Measurements from ENCODE around the gene POP5. TPM values are rescaled to one million over a fixed set of nuclear protein-coding genes. Genes with fewer than 3 reads are reported as not detected.

The POP5 gene
- total RNA-seq, 1 experiment from 2014 or later: 40.4 TPM

DNA sequence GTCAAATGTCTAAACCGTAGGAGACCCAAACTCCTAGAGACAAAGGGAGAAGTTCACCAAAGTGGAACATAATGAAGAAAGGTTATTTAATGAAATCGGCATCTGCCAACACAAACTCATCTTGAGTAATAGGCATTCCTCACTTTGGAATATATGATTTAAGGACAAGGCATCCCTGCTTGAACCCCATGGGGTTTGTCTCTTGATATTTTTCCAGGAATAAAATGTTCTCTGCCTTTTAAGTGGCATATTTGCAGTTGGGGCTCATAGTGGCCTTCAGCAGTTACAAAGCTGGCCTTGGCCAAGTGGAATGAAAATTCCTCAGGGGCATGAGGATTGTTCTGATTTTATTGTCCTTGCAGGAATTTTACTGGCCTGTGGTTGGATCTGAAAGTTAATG lies 7.1 kb downstream of the POP5 start:
- H3K27me3 ChIP-seq: no peaks in the 10 kb centered on the region
- no peaks in the 10 kb centered on the region for H3K9me3 ChIP-seq (replicated peaks)
- no peak overlapping the region for H3K4me3 ChIP-seq
- H3K4me1 ChIP-seq: no peaks in the 10 kb centered on the region
- H3K36me3 ChIP-seq: peaks cover 60% of the 10 kb centered on the region
- DNase-seq: no peak
- H3K27ac ChIP-seq: no peak overlapping the region

DNA sequence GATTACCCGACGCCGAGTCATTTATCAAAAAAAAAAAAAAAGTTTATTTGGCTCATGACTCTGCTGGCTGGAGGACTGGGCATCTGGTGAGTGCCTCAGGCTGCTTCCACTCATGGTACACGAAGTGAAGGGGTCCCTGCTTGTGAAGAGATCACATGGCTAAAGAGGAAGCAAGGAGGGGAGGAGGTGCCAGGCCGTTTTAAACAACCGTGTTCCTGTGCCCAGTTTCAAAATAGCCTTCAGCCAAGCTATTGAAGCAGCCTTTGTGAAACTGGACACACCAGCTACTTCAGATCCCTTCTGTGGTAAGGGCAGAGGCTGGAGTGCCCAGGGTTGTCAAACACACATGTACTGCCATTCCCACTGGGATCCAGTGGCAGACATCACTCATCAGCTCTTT lies 7.6 kb downstream of the POP5 start:
- Histone ChIP-seq H3K27ac (no peak overlapping the region), H3K36me3 (peaks cover 60% of the 10 kb centered on the region), H3K4me3 (no peak overlapping the region), H3K4me1 (no peaks in the 10 kb centered on the region), H3K9me3 (replicated peaks) (no peaks in the 10 kb centered on the region), H3K27me3 (no peaks in the 10 kb centered on the region)
- no peak for DNase-seq

DNA sequence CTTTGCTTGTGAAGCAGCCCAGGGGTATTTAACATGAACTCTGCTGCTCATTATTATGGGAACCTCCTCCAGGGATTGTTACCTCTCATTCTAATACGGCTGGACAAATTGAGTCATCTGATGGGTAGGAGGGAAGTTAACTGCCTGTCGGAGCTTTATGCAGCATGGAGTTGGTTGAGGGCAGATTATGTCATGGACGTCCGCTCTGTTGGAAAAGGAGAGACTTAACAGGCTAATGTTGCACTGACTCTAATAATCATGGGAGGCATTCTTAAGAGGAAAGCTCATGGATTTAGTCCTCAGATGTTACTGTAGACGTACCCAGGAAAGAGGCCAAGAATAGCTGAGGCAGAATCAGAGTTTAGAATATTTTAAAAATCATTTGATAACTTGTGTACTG lies 9.9 kb downstream of the POP5 start:
- no peak for DNase-seq
- Histone ChIP-seq H3K36me3 (peaks cover 56% of the 10 kb centered on the region), H3K27me3 (no peaks in the 10 kb centered on the region), H3K9me3 (replicated peaks) (no peaks in the 10 kb centered on the region), H3K27ac (no peak overlapping the region), H3K4me1 (no peaks in the 10 kb centered on the region), H3K4me3 (no peak overlapping the region)

DNA sequence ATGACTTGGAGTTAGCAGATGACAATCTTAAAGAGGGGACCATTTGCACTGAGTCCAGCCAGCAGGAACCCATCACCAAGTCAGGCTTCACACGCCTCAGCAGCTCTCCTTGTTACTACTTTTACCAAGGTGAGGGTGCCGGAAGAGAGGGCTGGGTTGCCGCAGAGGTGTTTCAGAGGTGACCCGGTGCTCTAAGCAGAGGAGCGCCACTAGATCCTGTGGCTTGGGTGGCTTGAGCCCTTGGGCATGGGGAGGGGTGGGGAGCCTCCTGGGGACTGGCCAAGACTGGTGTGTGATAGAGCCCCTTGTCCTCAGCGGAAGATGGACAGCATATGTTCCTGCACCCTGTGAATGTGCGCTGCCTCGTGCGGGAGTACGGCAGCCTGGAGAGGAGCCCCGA lies 17.7 kb downstream of the POP5 start:
- no peak for DNase-seq
- Histone ChIP-seq H3K27ac (no peak overlapping the region), H3K9me3 (replicated peaks) (no peaks in the 10 kb centered on the region), H3K27me3 (no peaks in the 10 kb centered on the region), H3K36me3 (peaks cover 70% of the 10 kb centered on the region), H3K4me3 (no peak overlapping the region), H3K4me1 (no peaks in the 10 kb centered on the region)

DNA sequence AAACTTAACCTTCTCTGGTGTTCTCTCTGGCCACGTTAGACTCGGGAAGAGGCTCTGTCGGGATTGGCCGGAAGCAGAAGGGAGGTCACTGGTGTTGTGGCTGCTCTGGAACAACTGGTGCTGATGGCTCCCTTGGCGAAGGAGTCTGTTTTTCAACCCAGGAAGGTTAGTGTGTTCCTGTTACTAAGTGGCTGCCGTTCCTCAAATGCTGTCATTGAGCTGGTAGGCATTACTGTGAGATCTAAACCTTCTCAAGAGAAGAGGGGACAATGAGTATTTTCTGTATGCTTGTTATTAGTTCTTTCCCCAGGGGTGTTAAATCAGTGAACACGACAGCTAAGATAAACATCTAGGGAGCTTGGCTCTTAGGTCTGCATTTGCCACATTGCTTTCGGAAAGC lies 18.3 kb downstream of the POP5 start:
- Histone ChIP-seq H3K27me3 (no peaks in the 10 kb centered on the region), H3K4me1 (no peaks in the 10 kb centered on the region), H3K4me3 (no peak overlapping the region), H3K27ac (no peak overlapping the region), H3K9me3 (replicated peaks) (no peaks in the 10 kb centered on the region), H3K36me3 (peaks cover 70% of the 10 kb centered on the region)
- no peak for DNase-seq

DNA sequence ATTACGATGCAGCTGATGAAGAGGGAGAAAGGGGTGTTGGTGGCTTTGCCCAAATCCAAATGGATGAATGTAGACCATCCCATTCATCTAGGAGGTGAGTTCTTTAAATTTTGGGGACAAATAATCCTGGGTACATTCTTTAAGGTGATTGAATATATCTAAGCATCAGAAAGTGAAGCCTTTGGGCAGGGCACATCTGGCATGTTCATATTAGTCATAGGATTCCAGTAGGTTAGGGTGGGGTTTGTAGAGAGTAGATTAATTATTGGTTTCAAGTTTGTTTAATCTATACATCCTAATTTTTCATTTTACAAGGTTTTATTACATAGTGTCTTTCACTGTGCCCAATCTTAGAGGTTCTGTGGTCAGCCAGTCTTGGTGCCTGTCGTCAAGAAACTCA lies 23.6 kb downstream of the POP5 start:
- Histone ChIP-seq H3K9me3 (replicated peaks) (no peaks in the 10 kb centered on the region), H3K36me3 (peaks cover 59% of the 10 kb centered on the region), H3K4me3 (no peak overlapping the region), H3K27me3 (no peaks in the 10 kb centered on the region), H3K4me1 (no peaks in the 10 kb centered on the region), H3K27ac (no peak overlapping the region)
- no peak for DNase-seq

DNA sequence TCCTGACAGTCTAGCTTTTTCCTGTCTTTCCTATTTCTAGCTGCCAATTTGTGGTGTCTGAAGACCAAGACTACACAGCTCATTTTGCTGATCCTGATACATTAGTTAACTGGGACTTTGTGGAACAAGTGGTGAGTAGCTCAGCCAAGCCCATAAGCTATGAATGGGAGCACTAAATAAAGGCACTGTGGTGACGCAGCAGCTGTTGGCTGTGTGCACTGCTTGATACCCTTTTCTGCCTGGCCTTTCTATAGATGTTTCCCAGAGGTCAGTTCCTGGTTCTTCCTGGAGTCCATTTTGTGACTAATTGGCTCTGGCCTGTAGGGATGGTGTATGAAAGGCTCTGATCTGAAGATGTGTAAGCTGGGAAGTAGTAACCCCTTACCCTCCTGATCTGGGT lies 26.5 kb downstream of the POP5 start:
- Histone ChIP-seq H3K36me3 (peaks cover 48% of the 10 kb centered on the region), H3K9me3 (replicated peaks) (no peaks in the 10 kb centered on the region), H3K27ac (no peak overlapping the region), H3K4me1 (no peaks in the 10 kb centered on the region), H3K27me3 (no peaks in the 10 kb centered on the region), H3K4me3 (no peak overlapping the region)
- no peak for DNase-seq

DNA sequence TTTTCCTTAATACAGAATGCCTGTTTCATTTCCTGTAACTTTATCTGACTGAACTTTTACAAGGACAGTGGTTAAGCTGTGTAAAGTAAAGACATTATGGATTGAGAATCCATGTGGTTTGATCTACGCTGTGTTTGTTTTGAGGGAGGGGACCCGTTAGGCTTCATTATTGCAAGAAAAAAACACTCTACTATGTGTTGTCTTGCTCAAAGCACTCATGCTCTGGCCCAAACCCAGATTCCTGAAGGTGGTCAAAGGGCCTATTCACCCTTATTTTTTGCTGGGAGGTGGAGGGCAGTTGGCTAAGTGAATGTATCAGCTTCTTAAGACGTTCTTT lies 35.2 kb downstream of the POP5 start:
- Histone ChIP-seq H3K4me3 (no peak overlapping the region), H3K9me3 (replicated peaks) (no peaks in the 10 kb centered on the region), H3K27me3 (no peaks in the 10 kb centered on the region), H3K36me3 (peaks cover 44% of the 10 kb centered on the region), H3K4me1 (no peaks in the 10 kb centered on the region), H3K27ac (no peak overlapping the region)
- DNase-seq: no peak

DNA sequence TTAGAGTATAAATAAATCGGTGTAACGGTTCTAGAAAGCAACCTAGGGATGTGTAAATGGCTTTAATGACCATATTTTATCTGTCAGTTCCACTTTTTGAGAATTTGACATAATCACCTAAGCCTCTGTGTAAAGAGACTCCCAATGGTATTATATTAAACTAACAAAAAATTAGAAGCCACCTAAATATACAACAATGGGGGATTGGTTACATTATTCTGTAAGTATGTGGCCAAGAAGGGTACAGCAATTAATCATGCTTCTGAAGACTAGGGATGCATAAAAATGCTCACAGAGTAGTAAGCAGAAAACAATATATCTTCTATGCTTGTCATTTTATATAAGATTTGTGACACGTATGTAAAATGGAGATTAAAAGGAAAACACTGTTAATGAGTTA lies 36.5 kb downstream of the POP5 start:
- Histone ChIP-seq H3K27me3 (no peaks in the 10 kb centered on the region), H3K9me3 (replicated peaks) (no peaks in the 10 kb centered on the region), H3K4me1 (no peaks in the 10 kb centered on the region), H3K36me3 (peaks cover 44% of the 10 kb centered on the region), H3K27ac (no peak overlapping the region), H3K4me3 (no peak overlapping the region)
- DNase-seq: no peak

DNA sequence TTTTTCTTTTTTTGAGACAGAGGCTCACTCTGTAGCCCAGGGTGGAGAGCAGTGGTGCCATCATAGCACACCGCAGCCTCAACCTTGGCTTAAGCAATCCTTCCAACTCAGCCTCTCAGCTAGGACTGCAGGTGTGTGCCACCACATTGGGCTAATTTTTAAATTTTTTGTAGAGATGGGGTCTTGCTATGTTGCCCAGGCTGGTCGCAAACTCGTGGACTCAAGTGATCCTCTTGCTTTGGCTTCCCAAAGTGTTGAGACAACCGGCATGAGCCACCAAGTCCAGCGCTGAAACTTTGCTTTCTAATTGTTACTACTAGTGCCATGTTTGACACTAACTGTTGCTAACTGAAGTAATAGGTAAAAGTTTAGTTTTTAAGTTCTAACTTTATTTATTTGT lies 39.0 kb downstream of the POP5 start:
- H3K27me3 ChIP-seq: no peaks in the 10 kb centered on the region
- H3K9me3 ChIP-seq (replicated peaks): no peaks in the 10 kb centered on the region
- H3K4me1 ChIP-seq: peaks cover 7% of the 10 kb centered on the region
- H3K36me3 ChIP-seq: peaks cover 35% of the 10 kb centered on the region
- H3K4me3 ChIP-seq: no peak overlapping the region
- H3K27ac ChIP-seq: no peak overlapping the region
- DNase-seq: no peak

DNA sequence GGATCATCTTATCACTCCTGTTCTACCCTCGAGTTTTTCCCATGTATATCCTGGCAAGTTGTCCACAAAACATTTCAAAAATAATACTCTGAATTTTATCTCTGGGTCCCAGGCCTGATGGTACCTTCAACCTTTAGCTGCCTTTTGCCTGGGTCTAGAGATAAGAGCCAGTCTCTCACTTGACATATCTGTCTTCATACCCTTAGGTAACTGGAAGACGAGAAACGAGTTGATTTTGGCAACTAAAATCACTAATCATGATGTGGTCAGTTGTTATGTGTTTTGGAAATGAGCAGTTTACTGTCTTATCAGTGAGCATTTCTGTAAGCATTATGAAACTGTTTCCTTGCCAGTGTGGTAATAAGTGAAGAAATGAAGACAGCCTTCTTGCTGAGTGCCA lies 40.8 kb downstream of the POP5 start:
- Histone ChIP-seq H3K27ac (no peak overlapping the region), H3K4me1 (peaks cover 13% of the 10 kb centered on the region), H3K9me3 (replicated peaks) (no peaks in the 10 kb centered on the region), H3K4me3 (no peak overlapping the region), H3K27me3 (no peaks in the 10 kb centered on the region), H3K36me3 (peaks cover 21% of the 10 kb centered on the region)
- DNase-seq: no peak

DNA sequence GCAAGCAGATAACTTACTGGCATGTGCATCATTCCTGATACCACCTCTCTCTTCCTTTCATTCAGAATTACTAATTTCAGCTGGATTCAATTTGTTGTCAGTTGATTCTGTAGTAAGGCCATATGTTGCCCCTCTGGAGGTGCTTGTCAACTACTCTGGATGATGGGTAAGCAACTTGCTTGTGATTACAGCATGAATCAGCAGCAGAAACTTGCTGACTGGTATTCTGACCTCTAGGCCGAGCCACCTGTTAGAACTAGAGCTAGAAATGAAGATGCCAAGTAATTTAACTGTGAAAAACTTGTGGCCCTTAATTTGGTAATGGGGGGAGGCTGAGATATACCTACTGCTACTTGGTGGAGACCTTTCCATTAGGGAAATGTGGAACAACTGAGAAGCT lies 41.9 kb downstream of the POP5 start:
- H3K9me3 ChIP-seq (replicated peaks): no peaks in the 10 kb centered on the region
- H3K27ac ChIP-seq: no peak overlapping the region
- no peak overlapping the region for H3K4me3 ChIP-seq
- DNase-seq: no peak
- H3K36me3 ChIP-seq: peaks cover 16% of the 10 kb centered on the region
- H3K4me1 ChIP-seq: peaks cover 14% of the 10 kb centered on the region
- H3K27me3 ChIP-seq: no peaks in the 10 kb centered on the region

DNA sequence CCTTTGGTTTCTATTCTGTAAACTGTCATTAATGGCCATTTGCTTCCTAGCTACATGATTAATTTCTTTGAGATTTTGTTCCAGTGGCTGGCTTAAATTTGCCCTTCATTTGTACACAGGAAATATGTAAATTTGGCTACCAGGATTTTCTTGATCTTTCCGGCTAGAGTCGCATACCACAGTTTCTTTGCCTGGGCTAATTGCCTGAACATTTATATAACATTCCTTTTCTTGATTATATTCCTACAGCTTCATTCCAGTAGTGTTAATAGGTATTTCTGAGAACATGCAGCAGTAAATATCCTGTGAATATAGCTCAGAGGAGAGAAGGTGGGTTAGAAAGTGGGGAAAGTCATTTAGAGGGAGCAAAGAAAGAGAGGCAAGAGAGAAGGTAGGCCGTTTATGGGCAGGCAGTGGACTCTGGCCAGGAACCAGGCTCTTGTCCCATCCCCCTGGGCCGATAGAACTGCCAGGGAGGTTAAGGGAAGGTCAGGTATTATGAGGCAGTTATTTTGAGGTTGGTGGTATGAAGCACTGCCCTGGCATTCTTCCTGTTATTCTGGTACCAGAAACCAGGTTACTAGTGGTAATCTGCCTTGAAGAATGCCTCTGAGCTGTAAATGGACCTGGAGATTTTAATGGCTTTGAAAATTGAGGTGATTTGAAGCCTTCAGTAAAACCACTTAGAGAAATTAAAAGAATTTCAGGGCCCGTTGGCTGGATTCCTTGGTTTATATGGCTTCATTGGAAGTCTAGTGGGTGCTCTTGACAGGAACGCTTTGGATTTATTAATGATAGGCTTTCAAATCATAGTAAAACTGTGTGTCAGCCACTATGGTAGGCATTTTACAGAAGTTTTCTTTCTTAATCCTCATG lies 42.7 kb downstream of the POP5 start:
- H3K9me3 ChIP-seq (replicated peaks): no peaks in the 10 kb centered on the region
- no peak overlapping the region for H3K27ac ChIP-seq
- no peaks in the 10 kb centered on the region for H3K27me3 ChIP-seq
- H3K4me1 ChIP-seq: peaks cover 14% of the 10 kb centered on the region
- no peak overlapping the region for H3K4me3 ChIP-seq
- H3K36me3 ChIP-seq: peaks cover 16% of the 10 kb centered on the region
- no peak for DNase-seq

DNA sequence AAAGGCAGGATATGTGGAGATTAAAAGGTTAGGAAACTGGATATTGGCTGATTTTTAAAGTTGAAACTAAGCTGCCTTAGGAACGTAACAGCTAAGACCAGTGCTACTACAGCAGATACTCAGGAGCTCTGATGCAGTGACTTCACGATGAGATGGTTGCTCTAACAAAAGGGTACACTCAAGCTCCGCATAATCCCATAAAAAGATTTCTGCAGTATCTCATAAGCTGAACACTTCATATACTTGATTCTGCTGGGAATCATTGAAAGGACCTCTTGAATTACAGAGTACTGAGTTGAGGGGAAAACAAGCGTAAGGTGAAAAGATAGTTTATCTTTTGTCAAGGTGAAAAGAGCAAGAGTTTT lies 43.4 kb downstream of the POP5 start:
- DNase-seq: no peak
- H3K36me3 ChIP-seq: peaks cover 11% of the 10 kb centered on the region
- H3K27ac ChIP-seq: no peak overlapping the region
- H3K4me1 ChIP-seq: peaks cover 14% of the 10 kb centered on the region
- no peak overlapping the region for H3K4me3 ChIP-seq
- no peaks in the 10 kb centered on the region for H3K27me3 ChIP-seq
- no peaks in the 10 kb centered on the region for H3K9me3 ChIP-seq (replicated peaks)

DNA sequence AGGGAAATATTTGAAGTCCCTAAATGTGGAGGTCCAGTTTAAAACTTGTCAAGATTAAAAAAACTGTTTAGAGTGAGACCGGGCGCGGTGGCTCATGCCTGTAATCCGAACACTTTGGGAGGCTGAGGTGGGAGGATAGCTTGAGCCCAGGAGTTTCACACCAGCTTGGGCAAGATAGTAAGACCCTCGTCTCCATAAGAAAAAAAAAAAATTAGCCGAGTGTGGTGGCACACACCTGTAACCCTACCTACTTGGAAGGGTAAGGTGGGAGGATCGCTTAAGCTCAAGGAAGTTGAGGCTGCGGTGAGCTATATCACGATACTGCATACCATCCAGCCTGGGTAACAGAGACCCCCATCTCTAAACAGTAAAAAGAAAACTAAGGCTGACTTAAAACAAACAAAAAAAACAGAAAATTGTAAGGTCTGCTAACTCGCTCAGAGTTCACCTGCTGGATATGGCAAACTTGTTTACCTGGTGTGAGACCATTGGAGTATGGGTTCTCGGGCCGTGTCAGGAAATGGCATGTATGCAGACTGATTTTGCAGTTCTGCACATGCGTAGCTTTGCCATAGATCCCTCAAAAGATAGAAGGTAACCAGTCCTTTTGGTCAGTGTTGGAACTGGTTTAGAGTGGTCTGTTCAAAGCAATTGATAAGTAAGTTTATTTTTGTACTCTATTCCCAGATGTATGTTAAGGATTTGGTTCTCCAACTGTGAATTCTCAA lies 45.0 kb downstream of the POP5 start:
- Histone ChIP-seq H3K27ac (no peak overlapping the region), H3K4me3 (peak overlapping the region; percentile 91; the same call in 1 of the 2 replicates), H3K36me3 (peaks cover 3% of the 10 kb centered on the region; the same call in 1 of the 2 replicates), H3K4me1 (peaks cover 14% of the 10 kb centered on the region), H3K9me3 (replicated peaks) (no peaks in the 10 kb centered on the region), H3K27me3 (no peaks in the 10 kb centered on the region)
- no peak for DNase-seq

All from SJCRH30 (cell line).